Nephron (organoid): Measurements from ENCODE around the gene PTH2.

Source experiments
- H3K27ac Mint-ChIP-seq, 3 experiments: 2 replicates each; pipeline ENCODE4 v1.8.0; 2020; ENCODE audit warnings: mixed read lengths in 3 of 3, mild to moderate bottlenecking in 2 of 3, moderate library complexity in 1 of 3
- H3K27me3 Mint-ChIP-seq: 2 replicates; pipeline ENCODE4 v1.8.0; 2021; ENCODE audit warnings: low read depth, mild to moderate bottlenecking, moderate library complexity, mixed read lengths
- H3K36me3 Mint-ChIP-seq: 2 replicates; pipeline ENCODE4 v1.8.0; 2020; ENCODE audit warnings: low read depth, mixed read lengths
- H3K4me1 Mint-ChIP-seq: 2 replicates; pipeline ENCODE4 v1.8.0; 2020; ENCODE audit warnings: mixed read lengths
- H3K4me3 Mint-ChIP-seq, 3 experiments: 2 replicates each; pipeline ENCODE4 v1.8.0; 2020; ENCODE audit warnings: mild to moderate bottlenecking in 3 of 3, mixed read lengths in 3 of 3, moderate library complexity in 2 of 3
- H3K9me3 Mint-ChIP-seq: 2 replicates; pipeline ENCODE4 v1.8.0; 2020; ENCODE audit warnings: mixed read lengths
- CTCF ChIP-seq, 3 experiments: fragments of 200-600 bp; sonication (generic); IDR thresholded peaks; one replicate each; pipeline ENCODE4 v1.5.0; 2021; ENCODE audit warnings: antibody characterized with exemption in 3 of 3; ENCODE audit not compliant: unreplicated experiment in 3 of 3

The PTH2 gene

DNA sequence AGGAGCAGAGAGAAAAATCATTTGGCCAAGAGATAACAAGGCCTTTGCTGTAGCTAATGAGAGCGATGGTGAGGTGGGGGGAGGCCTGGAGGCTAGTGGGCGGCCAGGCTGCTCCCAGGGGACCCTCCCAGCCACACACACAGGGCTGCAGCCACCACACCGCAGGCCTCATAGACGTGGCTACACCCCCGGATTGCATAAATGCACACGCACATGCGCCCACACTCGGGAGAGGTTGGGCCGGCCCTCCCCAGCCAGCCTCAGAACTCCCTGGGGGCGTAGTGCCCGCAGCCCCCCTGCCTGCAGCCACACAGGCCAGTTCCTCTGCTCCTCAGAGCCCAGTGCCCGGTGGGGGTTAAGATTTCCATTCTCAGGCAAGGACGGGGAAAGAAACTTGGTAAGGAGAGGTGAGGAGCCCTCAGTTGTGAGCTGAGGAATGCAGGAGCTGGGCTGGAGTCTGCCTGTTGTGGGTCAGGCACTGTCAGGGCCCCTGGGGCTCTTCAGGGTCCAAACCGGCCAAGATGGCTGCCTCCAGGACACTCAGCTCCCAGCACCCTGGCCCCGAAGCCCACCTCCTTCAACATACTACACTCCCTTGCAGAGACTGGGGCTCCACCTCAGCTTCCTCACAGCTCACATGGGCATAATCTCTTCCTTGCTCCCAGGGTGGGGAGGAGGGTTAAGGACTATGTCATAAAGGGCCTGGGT is 8.0 kb downstream of the PTH2 start:
- H3K36me3 Mint-ChIP-seq = no peaks in the 10 kb centered on the region
- H3K27me3 Mint-ChIP-seq = peaks cover 44% of the 10 kb centered on the region
- H3K9me3 Mint-ChIP-seq = no peaks in the 10 kb centered on the region
- TF ChIP-seq CTCF (IDR thresholded peaks at IDR 0.05; ENCODE audit: unreplicated experiment in 3 of 3) = no peak
- peak overlapping the region in 2 of 3 experiments; percentile 40 to 46 for H3K27ac Mint-ChIP-seq
- no peak overlapping the region for H3K4me3 Mint-ChIP-seq
- peaks cover 45% of the 10 kb centered on the region for H3K4me1 Mint-ChIP-seq

GRCh38 chr19:49414256-49414655 is 9.0 kb downstream of the PTH2 start:
- Mint-ChIP-seq H3K4me1 (peaks cover 40% of the 10 kb centered on the region), H3K9me3 (no peaks in the 10 kb centered on the region), H3K36me3 (no peaks in the 10 kb centered on the region), H3K27ac (peak overlapping the region in 2 of 3 experiments; percentile 55 to 90), H3K4me3 (no peak overlapping the region), H3K27me3 (peaks cover 37% of the 10 kb centered on the region)
- no peak for TF ChIP-seq CTCF (IDR thresholded peaks at IDR 0.05; ENCODE audit: unreplicated experiment in 3 of 3)

DNA sequence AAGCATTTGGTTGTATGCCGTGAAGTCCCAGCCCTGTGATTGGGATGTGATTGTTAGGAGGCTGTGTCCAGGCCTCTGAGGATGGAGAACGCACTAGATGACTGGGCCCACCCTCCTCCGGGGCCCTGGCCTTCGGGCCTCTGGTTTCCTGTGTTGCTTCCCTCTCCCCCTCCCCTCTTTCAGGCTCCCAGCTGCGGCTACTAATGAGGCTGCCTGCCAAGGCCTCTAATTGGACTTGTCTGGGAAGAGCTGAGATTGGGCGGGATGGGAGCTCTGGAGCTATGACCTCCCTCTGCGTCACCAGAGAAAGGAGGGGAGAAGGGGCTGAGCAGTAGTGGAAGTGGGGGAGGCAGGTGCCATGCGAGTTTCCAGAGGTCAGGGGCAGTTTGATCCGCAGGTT is 9.9 kb downstream of the PTH2 start:
- peak overlapping the region; percentile 2 to 21 (median 6) for H3K4me3 Mint-ChIP-seq
- peak overlapping the region; percentile 67 to 90 (median 81) for H3K27ac Mint-ChIP-seq
- no peaks in the 10 kb centered on the region for H3K9me3 Mint-ChIP-seq
- H3K36me3 Mint-ChIP-seq = no peaks in the 10 kb centered on the region
- peaks cover 31% of the 10 kb centered on the region for H3K27me3 Mint-ChIP-seq
- H3K4me1 Mint-ChIP-seq = peaks cover 45% of the 10 kb centered on the region
- no peak for TF ChIP-seq CTCF (IDR thresholded peaks at IDR 0.05; ENCODE audit: unreplicated experiment in 3 of 3)

GRCh38 chr19:49411681-49412326 is 11.4 kb downstream of the PTH2 start:
- no peaks in the 10 kb centered on the region for H3K36me3 Mint-ChIP-seq
- H3K4me1 Mint-ChIP-seq = peaks cover 41% of the 10 kb centered on the region
- H3K4me3 Mint-ChIP-seq = peak overlapping the region in 1 of 3 experiments; percentile 35
- no peaks in the 10 kb centered on the region for H3K9me3 Mint-ChIP-seq
- H3K27ac Mint-ChIP-seq = peak overlapping the region; percentile 67 to 90 (median 81)
- peaks cover 26% of the 10 kb centered on the region for H3K27me3 Mint-ChIP-seq
- no peak for TF ChIP-seq CTCF (IDR thresholded peaks at IDR 0.05; ENCODE audit: unreplicated experiment in 3 of 3)

- H3K36me3 Mint-ChIP-seq = no peaks in the 10 kb centered on the region
- TF ChIP-seq CTCF (IDR thresholded peaks at IDR 0.05; ENCODE audit: unreplicated experiment in 3 of 3) = no peak
- peaks cover 17% of the 10 kb centered on the region for H3K27me3 Mint-ChIP-seq
- H3K4me3 Mint-ChIP-seq = no peak overlapping the region
- H3K4me1 Mint-ChIP-seq = peaks cover 40% of the 10 kb centered on the region
- H3K27ac Mint-ChIP-seq = no peak overlapping the region
- H3K9me3 Mint-ChIP-seq = no peaks in the 10 kb centered on the region
Observed at GRCh38 chr19:49409441-49410029, 13.7 kb downstream of the PTH2 start.
